Prostate gland (tissue), 2 donors: ENCODE results near the gene ITPRIP.

ENCODE experiments used
- CTCF ChIP-seq, 4 experiments: fragments of 200-600 bp in 2 of 4; fragments of 450-650 bp in 2 of 4; sonication (generic) in 2 of 4; IDR thresholded peaks; 1 replicate in 3 of 4; 2 replicates in 1 of 4; pipeline ENCODE4 v1.5.1; 2016 to 2019; ENCODE audit warnings: antibody characterized with exemption in 4 of 4, mild to moderate bottlenecking in 2 of 4, moderate library complexity in 2 of 4
- POLR2A ChIP-seq: fragments of 450-650 bp; IDR thresholded peaks from one replicate; pipeline ENCODE4 v1.6.1; 2016; ENCODE audit warnings: antibody characterized with exemption, mild to moderate bottlenecking

GRCh38 chr10:104260775-104261115 is 77.5 kb downstream of the ITPRIP start:
- TF ChIP-seq CTCF (IDR thresholded peaks at IDR 0.05): no peak
- TF ChIP-seq POLR2A: no peak
